Lung microvascular endothelial cell (primary cell): ENCODE data around the gene MBTPS2. TPM values are rescaled to one million over a fixed set of nuclear protein-coding genes. Genes with fewer than 3 reads are reported as not detected.
"Not testable (repeated sequence)": the region's sequence is repeated elsewhere in the genome, so short reads cannot be mapped to it uniquely, and the experiment has no call there.

ENCODE experiments used
- DNase-seq, 2 donors: peaks; one replicate each; pipeline versions ENCODE4 v3.0.0 to v3.0.0-alpha.2; 2010; ENCODE audit warnings: low read depth in 2 of 2
- total RNA-seq: library from RNA; depleted of rRNA; stranded (reverse); fragments of >200 nt; gene quantifications from 2 replicates; pipeline ENCODE4 v1.2.1, GENCODE V29; 2014

Gene MBTPS2
- total RNA-seq: 3.5 and 3.8 TPM in 2 replicates

GRCh38 chrX:21839334-21840192 lies at the start of gene MBTPS2:
Gene MBTPS2, plus strand, starts transcription at chrX:21839617. Its CDS starts 118 bp downstream, at chrX:21839735.
- peak; percentile 89 to 93 for DNase-seq

GRCh38 chrX:21798677-21799219 lies 40.7 kb upstream of the MBTPS2 start:
- peak in 1 of 2 donors; percentile 1 for DNase-seq

DNA sequence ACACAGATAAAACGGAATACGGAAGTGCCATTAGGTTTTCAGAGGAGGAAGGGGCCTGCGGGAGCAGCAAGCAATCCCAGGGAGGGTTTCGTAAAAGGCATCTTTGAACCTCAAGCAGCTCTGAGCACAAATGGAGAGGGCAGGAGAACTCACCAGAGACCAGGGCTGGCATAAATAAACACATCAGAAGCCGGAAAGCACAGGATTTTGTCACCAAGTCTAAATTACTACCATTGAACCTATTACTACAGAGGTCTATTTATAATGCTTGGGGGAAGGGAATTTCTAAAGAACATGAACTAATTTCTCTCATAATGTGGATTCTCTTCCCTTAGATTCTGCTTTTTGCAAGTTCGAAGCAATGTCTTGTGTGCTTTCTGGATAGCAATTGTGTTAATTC lies 39.6 kb upstream of the MBTPS2 start:
- DNase-seq: no peak

DNA sequence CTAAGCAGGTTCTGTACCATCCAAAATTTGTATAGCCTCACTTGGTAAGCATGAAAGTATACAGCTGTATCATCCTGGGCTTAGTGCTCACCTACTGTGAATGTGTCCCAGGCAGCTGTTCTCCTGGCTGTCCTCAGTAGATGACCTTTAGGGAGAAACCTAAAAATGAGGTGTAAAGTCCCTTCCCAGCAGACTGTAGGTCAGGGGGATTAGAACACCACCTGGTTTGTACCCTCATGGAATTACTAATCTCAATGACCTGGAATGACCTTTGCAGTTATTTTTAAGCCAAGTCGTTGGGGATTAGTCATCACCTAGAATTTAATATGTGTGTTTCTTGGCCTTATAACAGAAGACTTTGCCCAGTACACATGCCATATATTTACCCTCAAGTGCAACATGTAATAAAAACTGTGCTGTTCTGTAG lies 39.1 kb upstream of the MBTPS2 start:
- no peak for DNase-seq

GRCh38 chrX:21802054-21802670 lies 37.3 kb upstream of the MBTPS2 start:
- DNase-seq: no peak

DNA sequence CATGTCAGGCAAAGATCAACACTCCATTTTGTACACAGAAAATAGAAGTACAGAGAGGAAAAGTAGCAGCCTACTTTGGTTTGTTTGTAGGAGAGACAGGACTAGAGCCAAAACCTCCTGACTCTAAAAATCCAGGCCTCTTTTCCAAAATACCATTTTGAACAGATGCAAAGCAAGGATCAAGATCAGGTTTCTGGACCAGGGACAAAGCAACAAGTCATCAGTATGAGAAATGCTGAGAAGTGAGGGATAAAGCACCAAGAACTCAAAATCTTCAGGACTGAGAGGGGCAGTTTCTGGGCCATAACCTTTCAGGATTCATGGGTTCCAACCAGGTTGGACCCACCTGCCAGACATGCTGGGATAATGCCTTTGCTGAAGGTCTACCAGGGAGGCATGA lies 36.6 kb upstream of the MBTPS2 start:
- no peak for DNase-seq

DNA sequence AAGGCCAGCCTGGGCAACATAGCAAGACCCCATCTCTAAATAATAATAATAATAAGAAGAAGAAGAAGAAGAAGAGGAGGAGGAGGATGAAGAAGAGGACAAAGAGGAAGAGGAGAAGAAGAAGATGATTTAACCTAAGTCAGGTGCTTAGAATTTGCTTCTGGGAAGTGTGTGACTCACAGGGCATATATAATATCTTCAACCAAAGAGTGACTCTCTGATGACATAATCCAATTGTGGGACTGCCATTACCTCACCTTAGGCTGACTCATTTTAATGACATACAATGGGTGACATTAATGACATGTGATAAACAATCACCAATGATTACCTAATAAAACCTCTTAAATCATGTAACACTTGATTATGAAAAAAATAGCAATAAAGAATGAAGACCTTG lies 32.7 kb upstream of the MBTPS2 start:
- no peak for DNase-seq

GRCh38 chrX:21811832-21812231 lies 27.6 kb upstream of the MBTPS2 start:
- no peak for DNase-seq

- DNase-seq: no peak
Measured at GRCh38 chrX:21812628-21813027, 26.8 kb upstream of the MBTPS2 start.

GRCh38 chrX:21813612-21814368 lies 25.6 kb upstream of the MBTPS2 start:
- no peak for DNase-seq

- no peak for DNase-seq
Measured at GRCh38 chrX:21816136-21816535, 23.3 kb upstream of the MBTPS2 start.

DNA sequence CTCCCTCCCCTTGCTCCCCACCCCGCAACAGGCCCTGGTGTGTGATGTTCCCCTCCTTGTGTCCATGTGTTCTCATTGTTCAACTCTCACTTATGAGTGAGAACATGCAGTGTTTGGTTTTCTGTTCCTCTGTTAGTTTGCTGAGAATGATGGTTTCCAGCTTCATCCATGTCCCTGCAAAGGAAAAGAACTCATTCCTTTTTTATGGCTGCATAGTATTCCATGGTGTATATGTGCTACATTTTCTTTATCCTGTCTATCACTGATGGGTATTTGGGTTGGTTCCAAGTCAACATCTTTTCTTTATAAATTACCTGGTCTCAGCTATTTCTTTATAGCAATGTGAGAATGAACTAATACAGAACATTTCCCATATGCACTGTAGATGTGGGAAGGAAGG lies 19.2 kb upstream of the MBTPS2 start:
- not testable (repeated sequence) for DNase-seq

DNA sequence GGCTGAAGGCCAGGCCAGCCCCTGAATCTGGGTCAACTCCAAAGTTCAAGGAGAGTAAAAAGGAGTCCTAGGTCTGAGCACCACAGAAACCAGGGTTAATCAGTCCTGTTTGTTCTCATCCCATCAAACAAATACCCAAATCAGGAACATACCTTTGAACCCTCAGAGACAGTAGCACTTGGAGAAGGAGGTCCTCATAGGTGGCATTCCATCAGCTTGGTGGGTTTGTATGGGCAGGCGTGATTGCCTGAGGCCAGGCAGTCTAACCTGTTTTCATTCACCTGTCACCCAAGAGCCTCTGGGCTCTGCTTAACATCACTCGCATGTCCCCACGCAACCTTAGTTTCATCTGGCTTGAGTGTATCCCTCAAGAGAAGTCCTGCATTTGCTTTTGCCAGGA lies 17.5 kb upstream of the MBTPS2 start:
- DNase-seq: no peak

GRCh38 chrX:21831496-21831895 lies 7.9 kb upstream of the MBTPS2 start:
- no peak for DNase-seq

DNA sequence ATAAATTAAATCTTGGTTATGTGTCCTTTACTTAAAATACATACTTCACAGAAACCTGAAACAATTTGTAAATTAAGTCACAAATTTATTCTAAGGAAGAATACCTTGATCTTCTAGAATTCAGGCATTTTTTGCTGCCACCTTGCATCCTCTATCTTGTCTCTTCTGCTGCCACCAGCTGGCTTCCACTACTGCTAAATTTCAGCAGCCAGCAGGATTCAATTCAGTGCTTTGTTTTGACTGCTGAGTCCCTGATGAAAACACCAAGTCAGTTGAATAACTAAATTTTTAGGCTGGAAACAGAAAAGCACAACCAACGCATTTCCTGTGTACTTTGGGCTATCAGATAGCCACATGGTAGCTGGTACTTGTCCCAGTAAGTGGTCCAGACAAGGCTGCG lies 2.4 kb upstream of the MBTPS2 start:
- DNase-seq: peak in 1 of 2 donors; percentile 2

DNA sequence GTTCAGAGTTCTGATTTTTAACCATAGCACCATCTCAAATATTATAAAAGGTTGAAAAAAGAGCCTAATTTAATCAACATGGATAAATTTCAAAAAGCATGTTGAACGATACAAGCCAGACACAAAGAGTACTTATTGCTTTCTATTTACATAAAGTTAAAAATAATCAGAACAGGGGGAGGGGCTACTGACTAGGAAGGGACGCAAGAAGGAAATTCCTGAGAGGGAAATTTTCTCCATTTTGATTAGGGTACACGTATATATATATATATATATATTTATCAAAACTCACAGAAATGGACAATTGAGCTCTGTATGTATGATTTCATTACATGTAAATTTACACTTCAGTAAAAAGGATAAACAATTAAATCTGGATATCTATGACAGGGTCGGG lies 482 bp upstream of the MBTPS2 start:
- DNase-seq: peak; percentile 40

DNA sequence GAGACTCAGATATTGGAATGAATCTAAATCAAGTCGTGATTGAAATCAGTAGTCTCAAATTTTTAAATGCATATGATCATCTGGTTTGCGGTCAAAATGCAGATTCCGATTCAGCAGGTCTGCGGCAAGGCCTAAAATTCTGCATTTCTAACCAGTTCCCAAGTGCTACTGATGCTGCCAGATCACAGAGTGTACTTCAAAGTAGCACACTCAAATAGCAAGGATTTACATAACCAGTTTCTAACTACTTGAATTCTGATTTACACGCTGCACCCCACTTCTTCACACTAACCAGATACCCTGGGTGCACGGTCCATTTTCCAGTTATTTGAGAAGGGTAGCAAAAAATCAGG lies 752 bp downstream of the MBTPS2 start:
- no peak for DNase-seq

DNA sequence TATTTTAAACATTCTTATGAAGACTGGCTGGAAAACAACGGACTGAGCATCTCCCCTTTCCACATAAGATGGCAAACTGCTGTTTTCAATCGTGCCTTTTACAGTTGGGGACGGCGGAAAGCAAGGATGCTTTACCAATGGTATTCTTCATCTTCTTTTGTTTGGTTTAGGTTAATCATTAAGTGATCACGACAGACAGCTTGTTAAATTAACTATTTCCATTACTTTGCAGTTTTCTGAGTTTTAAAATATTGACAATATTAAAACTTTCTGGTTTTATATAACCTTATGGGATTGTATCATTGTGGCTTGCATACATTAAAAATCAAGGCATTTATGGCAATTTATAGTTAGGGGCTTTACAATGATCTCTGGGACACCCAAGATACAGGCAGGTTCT lies 3.8 kb downstream of the MBTPS2 start:
- DNase-seq: no peak

DNA sequence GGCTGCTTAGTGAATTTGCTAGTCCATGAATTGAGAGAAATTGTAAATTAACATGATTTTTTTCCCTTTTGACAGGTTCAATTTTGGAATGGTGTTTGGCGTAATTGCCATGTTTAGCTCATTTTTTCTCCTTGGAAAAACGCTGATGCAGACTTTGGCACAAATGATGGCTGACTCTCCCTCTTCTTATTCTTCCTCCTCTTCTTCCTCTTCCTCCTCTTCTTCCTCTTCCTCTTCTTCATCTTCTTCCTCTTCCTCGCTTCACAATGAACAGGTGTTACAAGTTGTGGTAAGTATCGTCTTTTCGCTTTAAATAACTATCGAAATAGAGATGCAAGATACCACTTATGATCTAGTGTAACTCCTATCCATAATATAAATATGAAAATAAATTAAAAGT lies 5.7 kb downstream of the MBTPS2 start:
- no peak for DNase-seq

GRCh38 chrX:21847342-21847741 lies 7.9 kb downstream of the MBTPS2 start:
- DNase-seq: no peak

GRCh38 chrX:21853578-21853977 lies 14.2 kb downstream of the MBTPS2 start:
- no peak for DNase-seq

GRCh38 chrX:21855937-21856415 lies 16.6 kb downstream of the MBTPS2 start, which contains the start of gene YY2:
Gene YY2, plus strand, starts transcription at chrX:21855987. Its CDS starts 498 bp downstream, at chrX:21856485.
- no peak for DNase-seq
